GM11168 (cell line): Measurements from ENCODE around the gene SKIC3.

ENCODE experiments used
- in situ Hi-C: fragments of 300-500 bp; cut with MboI; formaldehyde crosslinking; loops from one replicate; pipeline ENCODE4 v1.12.0; 2022; ENCODE audit warnings: low sequenced_read_pairs; ENCODE audit not compliant: unreplicated experiment

SKIC3 gene

GRCh38 chr5:95532415-95532814 is 22.4 kb downstream of the SKIC3 start:
- in situ Hi-C loops: no loop called here

GRCh38 chr5:95531491-95531890 is 23.3 kb downstream of the SKIC3 start:
- in situ Hi-C loops: no loop called here

- in situ Hi-C loops: no loop called here
Observed at GRCh38 chr5:95530416-95530815, 24.4 kb downstream of the SKIC3 start.

GRCh38 chr5:95528565-95528964 is 26.2 kb downstream of the SKIC3 start:
- in situ Hi-C loops: no loop called here

- in situ Hi-C loops: no loop called here
Observed at GRCh38 chr5:95526871-95527270, 27.9 kb downstream of the SKIC3 start.

GRCh38 chr5:95524423-95524822 is 30.4 kb downstream of the SKIC3 start:
- in situ Hi-C loops: no loop called here

GRCh38 chr5:95520206-95520605 is 34.6 kb downstream of the SKIC3 start:
- in situ Hi-C loops: no loop called here

GRCh38 chr5:95519681-95520080 is 35.1 kb downstream of the SKIC3 start:
- in situ Hi-C loops: no loop called here

GRCh38 chr5:95519151-95519550 is 35.6 kb downstream of the SKIC3 start:
- in situ Hi-C loops: no loop called here

- in situ Hi-C loops: no loop called here
Observed at GRCh38 chr5:95518417-95518816, 36.4 kb downstream of the SKIC3 start.

GRCh38 chr5:95511606-95512005 is 43.2 kb downstream of the SKIC3 start:
- in situ Hi-C loops: no loop called here

- in situ Hi-C loops: no loop called here
Observed at GRCh38 chr5:95508550-95508949, 46.2 kb downstream of the SKIC3 start.
